ENCODE measurements around the gene HOTAIR.

GRCh38 chr12:53995002-53995377 is 20.2 kb upstream of the HOTAIR start:
- TF ChIP-seq CREB5 (CRISPR knock-in tag; IDR thresholded peaks at IDR 0.05; ENCODE audit: low read depth) (no peak), ZNF8 (CRISPR knock-in tag; IDR thresholded peaks at IDR 0.05) (no peak), RARB (CRISPR knock-in tag; IDR thresholded peaks at IDR 0.05) (no peak), PATZ1 (CRISPR knock-in tag; IDR thresholded peaks at IDR 0.05; ENCODE audit: borderline replicate concordance) (no peak), ZC3H10 (CRISPR knock-in tag; IDR thresholded peaks at IDR 0.05) (no peak), ZFP30 (CRISPR knock-in tag; IDR thresholded peaks at IDR 0.05) (no peak), ESRRG (CRISPR knock-in tag; IDR thresholded peaks at IDR 0.05) (no peak), TCF4 (CRISPR knock-in tag; IDR thresholded peaks at IDR 0.05; ENCODE audit: borderline replicate concordance) (no peak)
